Mucosa of descending colon (tissue), 3 donors: ENCODE results near the gene ROMO1. TPM values are rescaled to one million over a fixed set of nuclear protein-coding genes. Genes with fewer than 3 reads are reported as not detected.

Source experiments
- ATAC-seq: fragments of 200-7000 bp; cut with Tn5 transposase; one replicate; pipeline ENCODE4 v1.9.1; 2020; ENCODE audit warnings: mild to moderate bottlenecking, moderate library complexity
- DNase-seq, 3 donors: peaks; one replicate each; pipeline ENCODE4 v3.0.0-alpha.2; 2020
- H3K36me3 ChIP-seq: fragments of 200-600 bp; one replicate; pipeline ENCODE4 v1.8.0; 2021; ENCODE audit warnings: low read depth, mild to moderate bottlenecking
- H3K4me1 ChIP-seq: fragments of 200-600 bp; one replicate; pipeline ENCODE4 v1.8.0; 2021; ENCODE audit warnings: low read depth, mild to moderate bottlenecking
- H3K4me3 ChIP-seq: fragments of 200-600 bp; one replicate; pipeline ENCODE4 v1.8.0; 2021; ENCODE audit warnings: mild to moderate bottlenecking
- H3K9me3 ChIP-seq: fragments of 200-600 bp; one replicate; pipeline ENCODE4 v1.8.0; 2021; ENCODE audit warnings: mild to moderate bottlenecking
- CTCF ChIP-seq: fragments of 200-600 bp; IDR thresholded peaks from one replicate; pipeline ENCODE4 v1.8.0; 2022; ENCODE audit warnings: antibody characterized with exemption, mild to moderate bottlenecking
- intact Hi-C, 2 donors: fragments of 100-400 bp; cut with DNase I in 1 of 2; cut with micrococcal nuclease in 1 of 2; formaldehyde crosslinking; loops; one replicate each; pipeline versions ENCODE4 v1.11.0 to v1.11.1; 2022; cut with DNase I, micrococcal nuclease
- total RNA-seq, 3 donors: library from RNA; stranded (reverse); fragmentation: NEBNext Ultra II Directional in 2 of 3; extraction: Animal tissue kit (Norgen Biotek cat#: 25700) in 2 of 3; gene quantifications; one replicate each; pipeline versions ENCODE4 v1.2.1 to v1.2.4, GENCODE V29; 2021 to 2023
- donor health status: DM: no; HTN: no; CAD: no; lungs with moderate emphysema.
- donor health status: DM: no; HTN: no; CAD: no.
- donor health status: DM: no; HTN: yes; CAD: no.

Gene ROMO1
- total RNA-seq, 3 donors from 2014 or later, result 112 to 147 (median 137) TPM

GRCh38 chr20:35661908-35662307 lies 37.3 kb upstream of the ROMO1 start:
- Histone ChIP-seq H3K4me1 (peaks cover 36% of the 10 kb centered on the region), H3K4me3 (no peak overlapping the region), H3K36me3 (no peaks in the 10 kb centered on the region), H3K9me3 (no peaks in the 10 kb centered on the region)
- no peak for TF ChIP-seq CTCF
- intact Hi-C loops, result no loop called here
- DNase-seq (no peak), ATAC-seq (no peak)

- H3K4me3 ChIP-seq, result no peak overlapping the region
- no peak for ATAC-seq
Observed at GRCh38 chr20:35662551-35662950, 36.7 kb upstream of the ROMO1 start.

GRCh38 chr20:35663516-35664465 lies 35.4 kb upstream of the ROMO1 start:
- DNase-seq (peak; percentile 64 to 74 (median 70)), ATAC-seq (peak; percentile 68)
- intact Hi-C loops, result no loop called here
- H3K4me3 ChIP-seq, result peak overlapping the region; percentile 51
- no peaks in the 10 kb centered on the region for H3K9me3 ChIP-seq
- peaks cover 25% of the 10 kb centered on the region for H3K4me1 ChIP-seq
- no peaks in the 10 kb centered on the region for H3K36me3 ChIP-seq
- no peak for TF ChIP-seq CTCF

More at GRCh38 chr20:35662551-35662950, 36.7 kb upstream of the ROMO1 start:
- DNase-seq, result no peak
- no peak for TF ChIP-seq CTCF
- H3K4me1 ChIP-seq, result peaks cover 30% of the 10 kb centered on the region
- no peaks in the 10 kb centered on the region for H3K36me3 ChIP-seq
- intact Hi-C loops, result no loop called here
- H3K9me3 ChIP-seq, result no peaks in the 10 kb centered on the region

- intact Hi-C loops, result no loop called here
- Histone ChIP-seq H3K36me3 (no peaks in the 10 kb centered on the region), H3K9me3 (no peaks in the 10 kb centered on the region), H3K4me1 (peaks cover 21% of the 10 kb centered on the region), H3K4me3 (peak within 1 kb of the TSS; percentile 51)
- DNase-seq (peak; percentile 89 to 95 (median 95)), ATAC-seq (peak; percentile 96)
- no peak for TF ChIP-seq CTCF
Observed at GRCh38 chr20:35664466-35665206, 34.6 kb upstream of the ROMO1 start, which contains the start of the genes CPNE1 and RBM12. Gene CPNE1 (minus strand): TSS chr20:35664900. CDS start chr20:35632923, 31,977 bp downstream. Gene RBM12 (minus strand): TSS chr20:35664900. CDS start chr20:35655322, 9,578 bp downstream.

- ATAC-seq, result no peak
- no peak overlapping the region for H3K4me3 ChIP-seq
- no peaks in the 10 kb centered on the region for H3K9me3 ChIP-seq
- no peak for TF ChIP-seq CTCF
- no peaks in the 10 kb centered on the region for H3K36me3 ChIP-seq
- peaks cover 21% of the 10 kb centered on the region for H3K4me1 ChIP-seq
- no peak for DNase-seq
- intact Hi-C loops, result no loop called here
Observed at GRCh38 chr20:35665949-35666288, 33.3 kb upstream of the ROMO1 start.
